Frontal cortex (tissue), 4 donors: Measurements from ENCODE around the gene GGACT. TPM values are rescaled to one million over a fixed set of nuclear protein-coding genes. Genes with fewer than 3 reads are reported as not detected.
"Not testable (repeated sequence)": the region's sequence is repeated elsewhere in the genome, so short reads cannot be mapped to it uniquely, and the experiment has no call there.

Experiments used
- DNase-seq, 2 donors: peaks; one replicate each; pipeline ENCODE4 v3.0.0; 2012; ENCODE audit warnings: low spot score in 2 of 2
- FAIRE-seq: peaks from 2 replicates; lab custom pipeline; 2012; peaks lifted over from hg19 to GRCh38; lab: Jason Lieb, UNC
- total RNA-seq: library from RNA; depleted of rRNA; stranded (reverse); fragments of >200 nt; gene quantifications from one replicate; pipeline ENCODE4 v1.2.3, GENCODE V29; 2014
- donor health status: control.
- donor health status: control.
- donor health status: control.

Gene GGACT
- total RNA-seq, 1 donor from 2014 or later = 0.82 TPM

GRCh38 chr13:100602493-100603111 is 14.0 kb upstream of the GGACT start:
- DNase-seq (no peak), FAIRE-seq (no peak)

DNA sequence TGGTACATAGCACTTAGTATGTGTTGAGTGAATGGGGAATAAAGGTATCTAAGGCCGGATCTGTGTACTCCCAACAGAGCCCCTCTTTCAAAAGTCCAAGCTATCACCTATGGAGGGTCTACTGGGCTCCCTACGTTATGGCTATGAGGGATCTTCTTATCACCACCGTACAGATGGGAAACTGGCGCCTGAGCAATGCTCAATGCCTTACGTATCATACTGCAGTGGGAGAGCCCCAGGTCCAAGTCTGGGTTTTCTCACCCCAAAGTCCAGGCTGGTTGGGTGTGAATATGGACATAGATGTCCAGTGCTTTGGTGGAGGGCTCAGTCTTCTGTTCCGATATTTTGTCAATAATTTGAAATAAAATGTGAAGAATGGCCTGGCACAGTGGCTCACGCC is 13.1 kb upstream of the GGACT start:
- FAIRE-seq = no peak

GRCh38 chr13:100600915-100601314 is 12.3 kb upstream of the GGACT start:
- no peak for FAIRE-seq

More for the DNA sequence above, 13.1 kb upstream of the GGACT start:
- DNase-seq = no peak

GRCh38 chr13:100600461-100600860 is 11.9 kb upstream of the GGACT start:
- DNase-seq = no peak
- no peak for FAIRE-seq

More at GRCh38 chr13:100600915-100601314, 12.3 kb upstream of the GGACT start:
- no peak for DNase-seq

GRCh38 chr13:100597253-100597652 is 8.7 kb upstream of the GGACT start:
- FAIRE-seq (no peak), DNase-seq (no peak)

GRCh38 chr13:100596516-100596915 is 7.9 kb upstream of the GGACT start:
- FAIRE-seq (no peak), DNase-seq (no peak)

GRCh38 chr13:100594731-100595130 is 6.1 kb upstream of the GGACT start:
- FAIRE-seq = no peak

GRCh38 chr13:100594255-100594654 is 5.7 kb upstream of the GGACT start:
- DNase-seq = no peak
- no peak for FAIRE-seq

More at GRCh38 chr13:100594731-100595130, 6.1 kb upstream of the GGACT start:
- no peak for DNase-seq

GRCh38 chr13:100589178-100589725 is 663 bp upstream of the GGACT start:
- DNase-seq (no peak), FAIRE-seq (no peak)

DNA sequence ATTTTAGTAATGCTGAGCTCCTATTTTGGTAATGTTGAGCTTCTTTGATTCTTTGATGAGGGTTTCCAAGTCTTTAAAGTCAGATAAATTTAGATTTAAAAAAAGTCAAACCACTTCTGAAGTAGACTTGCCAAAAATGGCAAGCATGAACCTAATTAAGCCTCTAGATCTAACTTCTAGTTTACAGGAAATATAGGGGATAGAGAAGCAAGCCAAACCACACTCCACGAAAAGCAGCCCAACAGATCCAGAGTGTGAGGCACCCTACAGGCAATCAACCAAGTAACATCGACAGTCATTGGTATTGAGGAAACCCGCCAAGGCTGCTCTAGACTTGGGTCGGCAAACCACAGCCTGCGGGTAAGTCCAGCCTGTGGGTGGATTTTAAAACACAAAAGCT is 3.7 kb downstream of the GGACT start:
- DNase-seq = no peak
- FAIRE-seq = no peak

- FAIRE-seq (no peak), DNase-seq (no peak)
These were observed 7.1 kb downstream of the GGACT start for GRCh38 chr13:100581504-100581903.

GRCh38 chr13:100581030-100581429 is 7.6 kb downstream of the GGACT start:
- DNase-seq (no peak), FAIRE-seq (no peak)

- no peak for FAIRE-seq
- DNase-seq = no peak
These were observed 8.5 kb downstream of the GGACT start for GRCh38 chr13:100580045-100580444.

GRCh38 chr13:100577239-100577638 is 11.3 kb downstream of the GGACT start:
- FAIRE-seq, DNase-seq: not testable (repeated sequence)

DNA sequence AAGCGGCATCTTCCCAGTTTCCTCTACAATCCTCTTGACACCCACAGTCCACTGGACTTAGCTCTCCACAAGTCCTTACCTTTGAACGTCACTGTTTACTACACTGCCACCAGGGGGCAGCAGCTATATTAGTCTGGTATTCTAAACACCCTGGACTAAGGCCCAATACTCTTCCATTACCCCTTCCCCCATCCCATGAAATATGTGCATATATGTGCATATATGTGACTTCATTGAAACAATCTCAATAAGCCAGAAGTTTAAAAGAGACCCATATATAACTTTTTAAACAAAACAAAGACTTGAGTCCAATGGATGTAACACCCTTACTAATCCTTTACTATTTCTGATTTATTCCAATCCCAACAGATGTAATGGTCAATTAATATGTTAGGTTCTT is 15.5 kb downstream of the GGACT start:
- FAIRE-seq (no peak), DNase-seq (peak in 1 of 2 donors; percentile 46)

DNA sequence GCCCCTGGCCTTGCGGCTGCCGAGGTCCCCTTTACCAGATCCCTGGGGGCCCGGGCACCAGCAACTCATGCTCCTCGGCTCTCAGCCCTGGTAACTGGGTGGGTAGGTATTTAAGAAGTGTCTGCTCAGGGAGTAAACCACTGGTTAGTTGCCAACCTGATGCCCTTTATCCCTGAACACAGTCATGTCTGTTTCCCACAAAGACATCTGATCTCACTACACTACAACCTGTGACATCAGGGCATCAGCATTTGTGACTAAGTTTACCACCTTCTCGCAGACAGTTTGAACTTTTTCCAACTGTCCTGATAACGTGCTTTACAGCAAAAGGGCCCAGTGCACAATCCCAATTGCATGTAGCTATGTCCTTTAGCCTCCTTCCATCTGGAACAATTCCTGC is 22.0 kb downstream of the GGACT start:
- FAIRE-seq (no peak), DNase-seq (no peak)

DNA sequence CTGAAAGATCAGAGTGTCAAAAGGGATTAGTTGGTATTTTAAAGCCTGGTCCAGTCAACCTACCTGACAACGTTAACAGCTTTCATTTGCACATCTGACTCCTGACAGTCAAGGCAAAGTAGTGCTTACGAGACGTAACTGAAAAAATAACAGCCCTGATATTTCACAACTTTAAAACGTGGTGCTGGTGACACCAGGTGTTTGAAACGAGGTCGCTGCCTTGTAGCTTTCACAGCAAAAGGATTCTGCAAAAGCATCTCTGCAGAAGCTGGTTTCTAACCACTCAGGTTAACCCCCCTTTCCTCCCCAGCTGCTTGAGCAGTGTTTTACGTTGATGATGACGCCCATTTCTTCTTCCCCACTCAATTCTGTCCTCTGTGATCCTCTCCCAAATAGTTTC is 23.3 kb downstream of the GGACT start:
- FAIRE-seq = no peak
- DNase-seq = no peak

DNA sequence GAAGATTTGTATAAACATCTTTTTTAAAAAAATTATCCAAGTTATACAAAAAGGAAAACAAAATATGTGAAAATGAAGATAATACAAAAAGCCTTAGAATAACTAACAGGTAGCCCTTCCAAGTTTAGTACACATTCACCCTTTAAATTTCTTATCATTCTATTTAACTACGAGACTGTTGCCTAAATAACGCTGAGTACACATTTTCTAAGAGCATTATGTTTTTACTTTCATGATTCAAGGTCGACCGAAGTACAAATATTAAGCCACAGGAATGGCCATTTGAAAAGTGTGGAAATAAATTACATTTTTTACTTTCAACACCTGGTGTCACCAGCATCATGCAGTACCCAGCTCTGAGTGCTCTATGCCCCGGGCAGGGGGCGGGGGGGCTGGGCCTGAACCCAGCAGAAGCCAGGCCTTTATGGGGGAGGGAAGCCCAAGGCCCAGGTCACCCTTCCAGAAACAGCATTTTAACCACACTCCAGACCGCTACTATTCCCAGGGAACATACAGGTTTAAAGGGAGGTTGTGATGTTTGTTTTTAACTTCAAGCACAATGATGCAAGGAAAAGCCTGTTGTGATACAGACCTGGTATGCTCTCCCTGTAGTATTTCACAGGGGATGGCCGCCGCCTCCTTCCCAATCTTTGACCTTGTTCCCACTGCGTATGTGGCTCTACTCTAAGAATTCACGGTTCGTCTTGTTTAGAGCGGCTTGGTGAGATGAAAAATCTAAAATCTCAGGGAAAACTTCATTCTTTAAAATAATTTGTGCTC is 24.0 kb downstream of the GGACT start:
- no peak for FAIRE-seq

DNA sequence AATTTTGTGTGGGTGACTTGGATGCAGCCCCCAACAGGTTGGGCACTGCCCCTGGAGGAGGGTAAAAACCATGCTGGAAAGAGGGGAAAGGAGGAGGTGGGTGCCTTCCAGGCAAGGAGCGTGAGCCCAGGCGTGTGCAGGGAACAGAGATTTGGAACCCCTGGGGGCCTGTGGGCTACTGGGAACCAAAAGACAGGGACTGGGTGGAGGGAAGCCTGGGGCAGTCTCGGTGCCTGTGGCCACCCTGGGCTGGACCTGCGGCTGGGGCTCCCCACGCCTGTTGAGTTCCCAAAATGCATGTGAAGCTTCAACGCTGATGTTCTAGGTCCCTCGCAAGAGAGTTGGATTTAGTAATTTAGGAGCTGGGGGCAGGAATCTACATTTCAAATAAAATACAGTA is 24.8 kb downstream of the GGACT start:
- FAIRE-seq (no peak), DNase-seq (no peak)

More for the DNA sequence above, 24.0 kb downstream of the GGACT start:
- DNase-seq = no peak

GRCh38 chr13:100561599-100562204 is 26.9 kb downstream of the GGACT start:
- FAIRE-seq (no peak), DNase-seq (no peak)

DNA sequence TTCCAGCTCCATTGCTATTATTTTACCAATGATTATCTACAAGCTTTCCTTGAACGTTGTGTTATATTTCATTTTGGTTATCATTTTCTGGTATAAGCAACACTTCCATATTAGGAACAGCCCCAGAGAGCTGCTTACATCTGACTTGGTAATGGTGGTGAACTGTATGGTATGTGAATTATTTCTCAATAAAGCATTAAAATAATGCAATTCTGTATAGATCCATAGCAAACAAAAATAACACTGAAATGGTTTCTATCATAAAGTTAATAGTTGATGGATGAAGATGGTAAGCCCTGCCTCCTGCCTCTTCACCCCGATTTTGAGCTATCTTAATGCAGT is 27.5 kb downstream of the GGACT start:
- no peak for FAIRE-seq

More for the DNA sequence above, 27.5 kb downstream of the GGACT start:
- no peak for DNase-seq
